WERI-Rb-1 (cell line): ENCODE results near the gene ATAD2B.

ENCODE experiments used
- DNase-seq: peaks from one replicate; pipeline ENCODE4 v3.0.0-alpha.2; 2020
- H3K27ac ChIP-seq: fragments of 250-450 bp; sonication (Bioruptor Pico); 2 replicates; pipeline ENCODE4 v1.5.1; 2020; ENCODE audit warnings: mild to moderate bottlenecking, moderate library complexity
- H3K27me3 ChIP-seq: fragments of 250-450 bp; sonication (Bioruptor Pico); 2 replicates; pipeline ENCODE4 v1.5.1; 2021; ENCODE audit warnings: mild to moderate bottlenecking, low read depth, moderate library complexity; ENCODE audit not compliant: insufficient read depth, severe bottlenecking
- H3K36me3 ChIP-seq: fragments of 250-450 bp; sonication (Bioruptor Pico); 2 replicates; pipeline ENCODE4 v1.5.1; 2020; ENCODE audit warnings: mild to moderate bottlenecking, moderate library complexity
- H3K4me3 ChIP-seq: 2 replicates; pipeline ENCODE4 v1.5.1; 2011; ENCODE audit warnings: low read depth, mild to moderate bottlenecking, control low read depth, low read length
- H3K9me3 ChIP-seq: fragments of 250-450 bp; sonication (Bioruptor Pico); 2 replicates; pipeline ENCODE4 v1.5.1; 2021; ENCODE audit warnings: mild to moderate bottlenecking, moderate library complexity; ENCODE audit not compliant: severe bottlenecking
- CTCF ChIP-seq: IDR thresholded peaks from 2 replicates; pipeline ENCODE4 v1.5.1; 2011; ENCODE audit warnings: low read depth, mild to moderate bottlenecking, control low read depth, inconsistent platforms, low read length

The ATAD2B gene

DNA sequence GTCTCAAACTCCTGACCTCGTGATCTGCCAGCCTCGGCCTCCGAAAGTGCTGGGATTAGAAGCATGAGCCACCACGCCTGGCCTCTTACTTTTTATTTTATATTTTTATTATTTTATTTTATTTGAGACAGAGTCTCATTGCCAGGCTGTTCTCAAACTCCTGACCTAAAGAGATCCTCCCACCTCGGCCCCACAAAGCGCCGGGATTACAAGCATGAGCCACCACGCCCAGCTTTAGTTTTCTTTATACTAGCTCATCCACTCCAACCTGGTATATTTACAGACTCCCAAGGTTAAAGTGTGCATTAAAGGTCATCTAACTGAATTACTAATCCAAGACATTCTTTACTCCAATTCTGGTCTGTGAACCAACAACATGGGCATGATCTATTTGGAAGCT is 26.8 kb downstream of the ATAD2B start:
- H3K27ac ChIP-seq: no peak overlapping the region; the same call in 1 of the 2 replicates
- peaks cover 3% of the 10 kb centered on the region for H3K9me3 ChIP-seq
- H3K27me3 ChIP-seq: no peaks in the 10 kb centered on the region
- TF ChIP-seq CTCF: no peak
- H3K36me3 ChIP-seq: no peaks in the 10 kb centered on the region
- no peak for DNase-seq
- no peak overlapping the region for H3K4me3 ChIP-seq

- H3K9me3 ChIP-seq: no peaks in the 10 kb centered on the region
- H3K36me3 ChIP-seq: peaks cover 66% of the 10 kb centered on the region
- H3K4me3 ChIP-seq: no peak overlapping the region
- no peaks in the 10 kb centered on the region for H3K27me3 ChIP-seq
- no peak overlapping the region for H3K27ac ChIP-seq
- no peak for DNase-seq
- no peak for TF ChIP-seq CTCF
Measured at GRCh38 chr2:23871206-23871605, 55.7 kb downstream of the ATAD2B start.

GRCh38 chr2:23867449-23867848 is 59.5 kb downstream of the ATAD2B start:
- Histone ChIP-seq H3K9me3 (no peaks in the 10 kb centered on the region), H3K27ac (no peak overlapping the region), H3K36me3 (peaks cover 54% of the 10 kb centered on the region), H3K27me3 (no peaks in the 10 kb centered on the region), H3K4me3 (no peak overlapping the region)
- TF ChIP-seq CTCF: no peak
- no peak for DNase-seq

DNA sequence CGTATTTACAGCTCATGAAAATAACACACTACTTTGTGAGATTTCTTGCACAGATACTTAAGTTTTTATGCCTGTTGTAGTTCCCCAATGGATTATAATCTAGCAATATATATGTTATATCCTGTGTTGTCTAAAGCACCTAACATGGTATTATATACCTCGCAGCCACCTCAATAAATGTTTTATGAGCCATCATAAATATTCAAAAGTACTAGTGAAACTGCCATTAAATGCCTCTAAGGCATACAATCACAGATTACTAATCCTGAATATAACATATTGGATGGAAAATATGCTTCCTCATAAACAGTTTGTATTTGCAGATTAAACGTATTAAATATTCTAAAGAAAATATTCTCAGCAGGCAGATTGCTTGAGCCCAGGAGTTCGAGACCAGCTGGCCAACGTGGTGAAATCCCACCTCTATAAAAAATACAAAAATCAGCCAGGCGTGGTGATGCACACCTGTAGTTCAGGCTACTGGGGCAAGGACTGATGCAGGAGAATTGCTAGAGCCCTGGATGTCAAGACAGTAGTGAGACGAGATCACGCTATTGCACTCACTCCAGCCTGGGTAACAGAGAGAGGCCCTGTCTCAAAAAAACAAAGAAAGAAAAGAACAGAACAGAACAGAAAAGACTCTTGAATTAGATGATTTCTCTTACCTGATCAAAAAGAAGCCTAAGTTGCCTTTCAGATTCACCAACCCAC is 64.1 kb downstream of the ATAD2B start:
- Histone ChIP-seq H3K36me3 (peaks cover 41% of the 10 kb centered on the region), H3K27ac (no peak overlapping the region), H3K9me3 (no peaks in the 10 kb centered on the region), H3K27me3 (no peaks in the 10 kb centered on the region), H3K4me3 (no peak overlapping the region)
- DNase-seq: no peak
- TF ChIP-seq CTCF: no peak

DNA sequence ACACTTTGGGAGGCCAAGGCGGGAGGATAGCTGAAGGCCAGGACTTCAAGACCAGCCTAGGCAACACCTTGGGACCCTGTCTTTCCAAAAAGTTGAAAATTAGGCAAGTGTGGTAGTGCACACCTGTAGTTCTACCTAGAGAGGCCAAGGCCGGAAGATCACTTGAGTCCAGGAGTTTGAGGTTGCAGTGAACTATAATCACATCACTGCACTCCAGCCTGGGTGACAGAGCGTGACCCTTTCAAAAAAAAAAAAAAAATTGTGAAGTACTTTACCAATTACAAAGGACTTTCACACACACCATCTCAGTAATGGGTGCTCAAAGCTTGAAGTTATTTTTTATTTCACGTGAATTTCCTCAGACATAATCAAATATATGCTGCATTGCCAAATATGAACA is 65.0 kb downstream of the ATAD2B start:
- no peaks in the 10 kb centered on the region for H3K27me3 ChIP-seq
- H3K36me3 ChIP-seq: peaks cover 35% of the 10 kb centered on the region
- no peak for DNase-seq
- H3K9me3 ChIP-seq: no peaks in the 10 kb centered on the region
- H3K4me3 ChIP-seq: no peak overlapping the region
- TF ChIP-seq CTCF: no peak
- H3K27ac ChIP-seq: no peak overlapping the region

GRCh38 chr2:23859983-23860382 is 66.9 kb downstream of the ATAD2B start:
- H3K4me3 ChIP-seq: no peak overlapping the region
- TF ChIP-seq CTCF: no peak
- H3K27me3 ChIP-seq: no peaks in the 10 kb centered on the region
- H3K9me3 ChIP-seq: no peaks in the 10 kb centered on the region
- DNase-seq: no peak
- peaks cover 32% of the 10 kb centered on the region for H3K36me3 ChIP-seq
- H3K27ac ChIP-seq: no peak overlapping the region
